Nephron progenitor cell (in vitro differentiated cells): ENCODE measurements around the gene AARS2.
A peak's percentile ranks its signal among the peaks of the same experiment; 100 is the strongest.

ENCODE experiments used
- DNase-seq: peaks from one replicate; pipeline ENCODE4 v3.0.0; 2021
- H3K27ac Mint-ChIP-seq: 2 replicates; pipeline ENCODE4 v1.8.0; 2021; ENCODE audit warnings: mild to moderate bottlenecking, moderate library complexity, mixed read lengths
- H3K27me3 Mint-ChIP-seq: 2 replicates; pipeline ENCODE4 v1.8.0; 2021; ENCODE audit warnings: mild to moderate bottlenecking, low read depth, mixed read lengths; ENCODE audit not compliant: poor library complexity
- H3K36me3 Mint-ChIP-seq: 2 replicates; pipeline ENCODE4 v1.8.0; 2021; ENCODE audit warnings: low read depth, mixed read lengths
- H3K4me1 Mint-ChIP-seq: 2 replicates; pipeline ENCODE4 v1.8.0; 2021; ENCODE audit warnings: mixed read lengths
- H3K4me3 Mint-ChIP-seq: 2 replicates; pipeline ENCODE4 v1.8.0; 2021; ENCODE audit warnings: mild to moderate bottlenecking, moderate library complexity, mixed read lengths
- H3K9me3 Mint-ChIP-seq: 2 replicates; pipeline ENCODE4 v1.8.0; 2021; ENCODE audit warnings: mild to moderate bottlenecking, moderate library complexity, mixed read lengths
- CTCF ChIP-seq: fragments of 200-600 bp; sonication (generic); IDR thresholded peaks from 2 replicates; pipeline ENCODE4 v1.5.0; 2021; ENCODE audit warnings: antibody characterized with exemption

The AARS2 gene

GRCh38 chr6:44275271-44275748, 37.8 kb downstream of the AARS2 start:
- Mint-ChIP-seq H3K9me3 (no peaks in the 10 kb centered on the region), H3K27ac (no peak overlapping the region), H3K4me3 (no peak overlapping the region), H3K4me1 (peaks cover 37% of the 10 kb centered on the region), H3K27me3 (peaks cover under 1% of the 10 kb centered on the region), H3K36me3 (no peaks in the 10 kb centered on the region)
- no peak for TF ChIP-seq CTCF
- no peak for DNase-seq

DNA sequence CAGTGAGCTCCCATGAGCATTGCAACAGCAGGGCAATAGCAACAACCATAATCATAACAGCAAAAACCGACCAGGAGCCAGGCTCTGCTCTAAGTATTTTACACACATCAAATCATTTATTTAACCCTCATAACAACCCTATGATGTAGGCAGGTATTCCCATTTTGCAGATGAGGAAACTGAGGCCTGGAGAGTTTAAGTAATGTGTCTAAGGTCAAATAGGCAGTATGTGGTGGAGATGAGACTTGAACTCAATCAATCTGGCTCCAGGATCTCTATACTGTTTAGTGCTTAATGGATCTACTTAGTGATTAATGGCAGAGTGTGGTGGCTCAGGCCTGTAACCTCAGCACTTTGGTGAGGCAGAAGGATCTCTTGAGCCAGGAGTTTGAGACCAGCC, 39.5 kb downstream of the AARS2 start:
- DNase-seq: no peak
- Mint-ChIP-seq H3K4me1 (peaks cover 53% of the 10 kb centered on the region), H3K27me3 (peaks cover 11% of the 10 kb centered on the region), H3K27ac (no peak overlapping the region), H3K9me3 (no peaks in the 10 kb centered on the region), H3K4me3 (no peak overlapping the region), H3K36me3 (no peaks in the 10 kb centered on the region)
- TF ChIP-seq CTCF: no peak

DNA sequence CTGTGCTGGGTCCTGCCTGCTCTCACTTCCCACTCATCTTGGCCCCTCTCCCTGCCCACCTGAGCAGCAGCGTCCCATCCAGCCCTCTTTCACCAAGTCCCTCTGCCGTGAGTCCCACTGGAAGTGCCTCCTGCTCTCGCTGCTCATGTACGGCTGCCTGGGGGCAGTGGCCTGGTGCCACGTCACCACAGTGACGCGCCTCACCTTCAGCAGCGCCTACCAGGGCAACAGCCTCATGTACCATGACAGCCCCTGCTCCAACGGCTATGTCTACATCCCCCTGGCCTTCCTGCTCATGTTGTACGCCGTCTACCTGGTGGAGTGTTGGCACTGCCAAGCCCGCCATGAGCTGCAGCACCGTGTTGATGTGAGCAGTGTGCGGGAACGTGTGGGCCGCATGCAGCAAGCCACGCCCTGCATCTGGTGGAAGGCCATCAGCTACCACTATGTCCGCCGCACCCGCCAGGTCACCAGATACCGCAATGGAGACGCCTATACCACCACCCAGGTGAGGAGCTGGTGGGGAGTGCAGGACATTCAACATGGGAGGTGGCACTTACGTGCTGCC, 40.1 kb downstream of the AARS2 start:
- H3K36me3 Mint-ChIP-seq: no peaks in the 10 kb centered on the region
- peaks cover 11% of the 10 kb centered on the region for H3K27me3 Mint-ChIP-seq
- H3K4me3 Mint-ChIP-seq: no peak overlapping the region
- H3K4me1 Mint-ChIP-seq: peaks cover 57% of the 10 kb centered on the region
- no peaks in the 10 kb centered on the region for H3K9me3 Mint-ChIP-seq
- TF ChIP-seq CTCF: no peak
- no peak overlapping the region for H3K27ac Mint-ChIP-seq
- DNase-seq: no peak

- no peak for DNase-seq
- peak overlapping the region; percentile 26 for H3K4me3 Mint-ChIP-seq
- H3K27ac Mint-ChIP-seq: no peak overlapping the region
- H3K36me3 Mint-ChIP-seq: no peaks in the 10 kb centered on the region
- peaks cover 11% of the 10 kb centered on the region for H3K27me3 Mint-ChIP-seq
- peaks cover 56% of the 10 kb centered on the region for H3K4me1 Mint-ChIP-seq
- no peaks in the 10 kb centered on the region for H3K9me3 Mint-ChIP-seq
- TF ChIP-seq CTCF: no peak
These were observed 40.6 kb downstream of the AARS2 start for GRCh38 chr6:44272529-44272928.

- H3K4me1 Mint-ChIP-seq: peaks cover 54% of the 10 kb centered on the region
- peak overlapping the region; percentile 83 for H3K4me3 Mint-ChIP-seq
- TF ChIP-seq CTCF: no peak
- no peak overlapping the region for H3K27ac Mint-ChIP-seq
- no peaks in the 10 kb centered on the region for H3K36me3 Mint-ChIP-seq
- H3K27me3 Mint-ChIP-seq: peaks cover 13% of the 10 kb centered on the region
- no peaks in the 10 kb centered on the region for H3K9me3 Mint-ChIP-seq
- no peak for DNase-seq
These were observed 41.2 kb downstream of the AARS2 start for GRCh38 chr6:44271914-44272313.

- Mint-ChIP-seq H3K4me1 (peaks cover 56% of the 10 kb centered on the region), H3K27me3 (peaks cover 14% of the 10 kb centered on the region), H3K36me3 (no peaks in the 10 kb centered on the region), H3K27ac (no peak overlapping the region), H3K4me3 (peak overlapping the region; percentile 83), H3K9me3 (no peaks in the 10 kb centered on the region)
- no peak for TF ChIP-seq CTCF
- DNase-seq: no peak
These were observed 41.8 kb downstream of the AARS2 start for GRCh38 chr6:44271406-44271723.
